Measurements from ENCODE around the gene VPS35L. TPM values are rescaled to one million over a fixed set of nuclear protein-coding genes. Genes with fewer than 3 reads are reported as not detected.

The VPS35L gene
- total and polyA plus RNA-seq, 10 of the 15 experiments (the other 5 are each of a cell fraction or from before 2014, with no cell fraction given) = 14.9 to 44.1 (median 26.3) TPM

DNA sequence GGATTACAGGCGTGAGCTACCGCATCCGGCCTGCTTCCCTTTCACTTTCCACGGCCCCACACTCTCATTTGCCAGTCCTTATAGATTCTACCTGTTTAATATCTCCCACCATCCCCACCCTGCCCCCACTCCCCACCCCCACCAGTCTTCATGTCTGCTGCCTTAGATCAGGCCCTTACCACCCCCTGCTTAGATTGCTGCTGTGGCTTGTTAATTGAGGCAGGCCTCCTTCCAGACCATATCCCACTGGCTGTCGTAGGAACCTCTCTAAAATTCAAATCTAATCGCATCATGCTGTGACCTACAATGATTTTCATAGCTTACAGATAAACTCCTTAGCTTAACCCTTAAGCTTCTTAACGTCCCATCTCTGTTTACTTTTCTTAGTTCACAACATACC, 167.5 kb downstream of the VPS35L start (continued):
- TF ChIP-seq ASH2L (IDR thresholded peaks at IDR 0.05; ENCODE audit: borderline replicate concordance, low read depth) = no peak
- TF ChIP-seq SMARCA5 (IDR thresholded peaks at IDR 0.05) = no peak
- TF ChIP-seq CBX5 (IDR thresholded peaks at IDR 0.05; ENCODE audit: low read depth) = no peak
- TF ChIP-seq ELK1 (IDR thresholded peaks at IDR 0.05; ENCODE audit: low read depth, low read length) = no peak
- TF ChIP-seq RAD21 (IDR thresholded peaks at IDR 0.05; ENCODE audit: insufficient read depth, low read depth, low read length) = no peak
- TF ChIP-seq IKZF1 (conservative IDR thresholded peaks at IDR 0.05) = no peak

- intact Hi-C loops (cut with micrococcal nuclease; ENCODE audit: unreplicated experiment) = no loop called here
- ChIA-PET POLR2A (no interaction called here), RAD21 (ENCODE audit: unreplicated experiment) (no interaction called here), CTCF (no interaction called here), SMC1A (ENCODE audit: uncharacterized antibody, unreplicated experiment) (interaction anchor here (1.8 kb wide), 1 partner anchor 9 kb away, joined by 7 read pairs; no protein-coding TSS in a partner anchor)
- DNase-seq (ENCODE audit: low read depth, low spot score) (no peak), FAIRE-seq (no peak), ATAC-seq (no peak)
- no peaks in the 10 kb centered on the region for H3K4me1 ChIP-seq (ENCODE audit: control insufficient read depth, insufficient read depth, low read length)
- no TSS peak for BruUV-seq (replicated peaks)
- H3K9ac ChIP-seq (ENCODE audit: control insufficient read depth, insufficient read depth, low read length) = no peak overlapping the region
- in situ Hi-C loops (cut with MboI) = no loop called here
- no peak overlapping the region for H2AFZ ChIP-seq (ENCODE audit: control insufficient read depth, low read depth, low read length)
- TF ChIP-seq RCOR1 (conservative IDR thresholded peaks at IDR 0.05; ENCODE audit: low read depth, low read length) (no peak), E2F4 (IDR thresholded peaks at IDR 0.05; ENCODE audit: low read depth, low read length) (no peak), PRDM15 (CRISPR knock-in tag; IDR thresholded peaks at IDR 0.05) (no peak), BRCA1 (IDR thresholded peaks at IDR 0.05; ENCODE audit: low read depth, low read length) (no peak), HSF1 (IDR thresholded peaks at IDR 0.05; ENCODE audit: low read depth, low read length) (no peak), IKZF2 (IDR thresholded peaks at IDR 0.05) (no peak), EP300 (IDR thresholded peaks at IDR 0.05; ENCODE audit: borderline replicate concordance in 1 of 2, control insufficient read depth in 1 of 2, low read depth in 2 of 2, low read length in 2 of 2) (no peak), HDAC6 (IDR thresholded peaks at IDR 0.05; ENCODE audit: unreplicated experiment) (no peak)
- no peak overlapping the region for H3K4me2 ChIP-seq (ENCODE audit: control insufficient read depth, insufficient read depth)
- 64% methylated on average over 3 of the region's 3 CpGs for WGBS (ENCODE audit: insufficient coverage, insufficient replicate concordance, low lambda C conversion rate, missing lambda C conversion rate)
- H3K79me2 ChIP-seq (ENCODE audit: control insufficient read depth, insufficient read depth, low read length) = no peaks in the 10 kb centered on the region
- H3K9me3 ChIP-seq (replicated peaks; ENCODE audit: control insufficient read depth, insufficient read depth, low read length) = no peaks in the 10 kb centered on the region
- no peaks in the 10 kb centered on the region for H4K20me1 ChIP-seq (ENCODE audit: control insufficient read depth, insufficient read depth)
- no peak overlapping the region for H3K4me3 ChIP-seq
- H3K27ac ChIP-seq (ENCODE audit: control insufficient read depth, insufficient read depth) = no peak overlapping the region
- no peaks in the 10 kb centered on the region for H3K36me3 ChIP-seq (ENCODE audit: control insufficient read depth in 2 of 2, insufficient read depth in 2 of 2, low read length in 1 of 2)
- no peaks in the 10 kb centered on the region; a peak in 1 of 4 replicates for H3K27me3 ChIP-seq (replicated peaks in 1 of 2; ENCODE audit: control insufficient read depth in 2 of 2, insufficient read depth in 2 of 2, low read length in 1 of 2)
These were observed 173.1 kb downstream of the VPS35L start for GRCh38 chr16:19728636-19728965.
